NCI-H1417 treated with DMSO at 0.1 percent for 48 hours (cell line): ENCODE data around the gene ROBO2.

Experiments used
- DNase-seq: peaks from one replicate; lab custom pipeline; 2025; lab: John Stamatoyannopoulos, UW

ROBO2 gene

DNA sequence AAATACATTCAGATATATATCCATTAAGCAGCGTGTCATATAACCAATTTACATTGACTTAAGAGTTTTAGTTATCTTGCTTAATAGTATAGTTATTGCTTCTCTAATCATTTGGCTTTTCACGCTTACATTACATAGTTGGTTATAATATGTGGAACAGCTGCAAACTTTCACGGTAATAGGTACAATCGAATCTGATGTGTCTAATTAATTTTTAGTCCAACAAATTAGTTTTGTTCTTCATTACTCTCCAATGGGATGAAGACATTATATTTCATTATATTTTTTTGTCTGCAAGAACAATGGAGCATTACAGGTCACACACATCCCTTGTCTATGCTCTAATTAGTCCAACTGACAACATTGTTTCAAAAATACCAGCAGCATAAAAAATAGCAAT, 546.3 kb downstream of the ROBO2 start:
- DNase-seq: no peak

DNA sequence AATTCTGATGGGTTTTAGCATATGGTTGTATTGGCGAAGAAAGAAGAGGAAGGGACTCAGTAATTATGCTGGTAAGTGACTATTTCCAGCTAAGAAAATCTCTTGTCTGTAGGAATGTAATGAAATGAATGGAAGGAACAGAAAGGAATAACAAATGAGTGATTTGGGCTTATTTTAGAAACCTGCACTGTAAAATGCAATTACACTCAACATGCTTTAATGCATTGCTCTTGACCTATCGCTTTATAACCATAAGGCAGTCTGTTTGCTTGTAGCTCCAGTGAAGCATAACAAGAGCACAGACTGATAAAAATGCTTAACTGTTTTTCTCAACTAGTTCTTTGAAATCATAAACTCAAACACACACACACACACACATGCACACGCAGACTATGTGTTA, 549.0 kb downstream of the ROBO2 start:
- DNase-seq: no peak

DNA sequence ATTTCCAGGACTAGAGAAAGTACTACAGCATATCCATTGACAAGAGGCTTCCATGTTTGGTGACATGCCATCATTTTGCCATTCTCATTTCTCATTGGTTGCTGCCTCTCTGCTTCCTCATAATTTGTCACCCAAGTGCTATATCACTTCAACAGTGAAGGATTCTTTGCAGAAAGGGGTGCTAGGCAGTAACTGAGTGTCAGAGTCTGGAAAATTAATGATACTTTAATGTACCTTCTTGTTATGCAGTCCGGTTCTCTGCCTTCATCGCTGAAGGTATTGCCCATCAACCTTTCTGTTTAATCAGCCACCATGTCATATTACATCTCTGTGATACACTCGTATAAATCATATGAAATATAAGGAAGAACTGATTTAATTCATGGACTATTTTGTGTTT, 550.3 kb downstream of the ROBO2 start:
- no peak for DNase-seq

DNA sequence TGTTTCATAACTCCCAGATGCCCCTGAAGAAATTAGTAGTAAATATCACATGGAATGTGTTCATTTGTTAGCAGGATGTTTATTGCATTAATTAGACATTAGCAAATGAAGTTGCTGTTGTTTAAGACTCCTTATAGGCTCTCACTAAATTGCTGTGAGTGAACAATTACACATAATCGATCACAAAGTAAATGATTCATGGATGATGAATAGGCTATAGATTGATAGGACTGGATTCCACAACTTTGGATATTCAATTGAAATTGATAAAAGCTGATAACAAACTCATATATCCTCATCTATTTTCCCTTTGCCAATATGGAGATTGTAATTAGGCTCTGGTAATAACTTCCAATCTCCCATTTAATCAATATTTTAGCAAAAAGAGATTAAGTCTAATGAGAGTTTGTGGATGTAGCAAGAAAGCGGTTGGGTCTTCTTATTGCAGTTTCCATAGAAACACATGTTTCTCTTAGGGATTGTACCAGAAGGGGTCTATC, 555.5 kb downstream of the ROBO2 start:
- DNase-seq: no peak

DNA sequence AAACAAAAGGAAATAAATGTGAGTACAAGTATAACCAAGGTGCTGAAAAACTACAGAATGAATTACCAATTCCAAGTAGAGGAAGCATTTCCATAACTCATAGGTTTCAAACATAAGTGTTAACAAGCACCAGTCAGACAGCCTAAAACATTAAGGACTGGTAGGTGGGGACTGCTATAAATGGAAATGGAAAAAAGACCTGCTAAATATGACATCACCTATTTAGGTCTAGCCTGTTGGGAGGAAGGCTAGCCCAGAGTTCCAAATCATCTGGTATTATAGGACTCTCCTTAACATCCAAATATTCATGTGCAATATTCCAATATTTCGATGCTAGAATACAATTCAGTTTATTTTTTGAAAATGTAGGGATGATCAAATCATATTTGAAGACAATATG, 560.0 kb downstream of the ROBO2 start:
- no peak for DNase-seq

DNA sequence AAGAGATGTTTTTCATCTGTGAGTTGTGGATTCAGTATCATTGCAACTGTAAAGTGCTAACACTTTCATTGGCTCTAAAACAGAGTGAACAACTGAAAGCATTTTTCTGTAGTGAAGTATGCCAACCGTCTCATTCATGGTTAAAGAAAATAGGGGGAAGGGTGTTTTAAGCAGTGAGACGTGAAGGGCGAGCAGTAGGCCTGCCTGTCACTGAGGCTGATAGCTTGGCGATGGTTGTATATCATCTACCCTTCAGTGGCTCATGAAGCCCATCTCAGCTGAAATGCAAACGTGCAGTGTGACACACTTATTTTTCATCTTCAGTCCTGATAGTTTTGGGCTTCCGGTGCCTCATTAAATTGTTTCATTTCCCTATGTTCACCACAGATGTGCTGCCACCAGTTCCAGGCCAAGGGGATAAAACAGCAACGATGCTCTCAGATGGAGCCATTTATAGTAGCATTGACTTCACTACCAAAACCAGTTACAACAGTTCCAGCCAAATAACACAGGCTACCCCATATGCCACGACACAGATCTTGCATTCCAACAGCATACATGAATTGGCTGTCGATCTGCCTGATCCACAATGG, 562.0 kb downstream of the ROBO2 start:
- no peak for DNase-seq

DNA sequence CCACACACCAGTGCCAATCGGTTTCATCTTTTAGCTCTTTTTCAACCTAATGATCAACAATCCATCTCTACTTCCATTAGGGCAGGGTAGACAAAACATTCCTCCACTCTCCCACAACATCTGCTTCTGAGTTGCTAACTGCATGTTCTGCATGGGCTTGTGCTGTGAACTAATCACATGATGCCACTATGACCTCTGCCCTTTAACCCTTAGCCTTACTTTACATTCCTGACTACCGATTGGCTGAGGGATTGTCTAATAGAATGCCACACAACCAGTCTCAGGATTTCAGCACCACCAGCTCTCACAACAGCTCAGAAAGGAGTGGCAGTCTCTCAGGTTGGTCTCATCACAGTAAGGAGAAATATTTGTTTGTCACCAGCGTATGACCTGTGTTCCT, 562.8 kb downstream of the ROBO2 start:
- DNase-seq: no peak

DNA sequence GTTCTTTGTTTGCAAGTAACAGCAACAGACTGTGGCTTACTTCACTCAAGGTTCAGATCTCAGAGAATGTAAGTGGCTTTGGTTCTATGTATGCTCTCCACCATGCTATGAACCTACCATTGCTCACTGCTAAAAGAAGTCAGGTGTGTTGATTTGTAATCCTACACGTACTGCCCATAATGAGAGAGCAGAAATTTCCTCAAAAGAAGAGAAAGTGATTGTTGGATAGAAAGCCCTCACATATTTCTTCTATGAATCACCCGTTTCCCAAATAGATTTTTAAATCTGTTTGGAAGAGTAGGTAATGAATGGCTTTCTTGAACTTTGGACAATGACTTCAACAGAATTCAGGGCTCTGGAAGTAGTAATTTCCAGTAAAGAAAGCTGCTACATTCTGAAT, 565.4 kb downstream of the ROBO2 start:
- no peak for DNase-seq

DNA sequence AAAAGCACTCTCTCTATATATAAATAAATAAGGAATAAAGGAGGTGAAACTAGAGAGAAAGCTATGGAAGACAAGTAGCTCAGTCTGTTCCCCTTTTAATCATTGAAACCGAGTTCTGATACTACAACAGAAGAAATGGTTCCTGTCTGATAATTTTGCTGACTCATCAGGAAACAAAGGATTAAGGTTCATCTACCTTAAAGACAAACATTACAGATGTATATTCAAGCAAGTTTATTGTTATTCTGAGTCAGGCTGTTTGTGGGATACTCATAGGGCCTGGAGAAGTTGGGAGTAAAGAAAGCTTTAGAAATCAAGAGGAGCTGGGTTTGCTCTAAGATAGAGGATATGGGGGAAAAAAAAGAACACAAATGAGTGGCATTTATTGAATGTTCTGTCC, 566.0 kb downstream of the ROBO2 start:
- no peak for DNase-seq

DNA sequence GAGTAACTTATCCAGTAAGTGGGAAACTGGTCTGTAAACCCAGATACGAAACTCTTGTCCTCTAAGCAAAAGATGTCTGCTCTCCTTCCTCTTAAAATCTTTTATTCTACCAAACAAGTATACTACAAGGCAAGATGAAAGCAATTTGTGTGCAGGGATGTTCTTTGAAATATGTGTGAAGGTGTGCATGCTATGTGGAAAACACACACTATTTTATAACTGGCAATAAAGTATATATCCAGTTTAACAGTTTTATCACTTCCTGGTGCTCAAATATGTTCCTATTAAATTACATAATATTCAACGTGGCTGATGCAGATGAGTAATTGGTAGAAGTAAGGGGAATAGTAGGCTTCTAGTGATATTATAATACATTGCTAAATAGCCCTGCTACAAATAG, 566.5 kb downstream of the ROBO2 start:
- no peak for DNase-seq

DNA sequence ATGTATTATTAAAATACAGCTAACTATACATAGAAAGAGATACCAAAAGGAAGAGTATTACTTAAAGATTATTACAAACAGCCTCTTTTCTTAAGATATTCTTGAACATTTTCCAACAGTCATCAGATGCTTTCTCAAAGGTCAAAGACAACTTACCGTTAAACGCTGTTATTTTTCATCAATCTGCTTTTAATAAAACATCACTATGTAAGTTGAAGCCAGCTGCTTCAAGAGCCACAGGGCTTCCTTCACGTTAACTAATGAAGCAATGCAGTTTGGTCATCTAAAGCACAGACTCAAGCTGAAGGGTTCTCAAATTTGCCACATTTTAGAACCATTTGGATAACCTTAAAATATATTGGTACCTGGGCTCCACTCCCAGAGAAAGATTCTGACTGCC, 578.8 kb downstream of the ROBO2 start:
- no peak for DNase-seq

DNA sequence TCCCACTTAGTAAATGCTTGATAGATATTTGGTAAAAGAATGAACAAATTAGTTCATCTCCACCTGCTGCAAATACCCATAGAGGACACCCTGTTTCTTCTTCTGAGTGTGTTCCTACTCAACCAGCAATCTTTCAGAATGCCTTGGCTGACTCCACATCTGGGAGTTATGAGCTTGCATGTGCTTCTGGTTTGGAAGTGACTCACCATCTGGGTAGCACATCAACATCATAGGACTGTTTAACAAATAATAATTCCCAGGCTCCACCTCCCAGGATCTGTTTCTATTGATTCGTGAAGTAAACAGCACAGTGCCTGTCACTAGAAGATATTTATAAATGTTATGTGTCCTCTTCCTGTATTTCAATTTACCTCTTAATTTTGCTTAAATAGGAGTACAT, 580.1 kb downstream of the ROBO2 start:
- no peak for DNase-seq

DNA sequence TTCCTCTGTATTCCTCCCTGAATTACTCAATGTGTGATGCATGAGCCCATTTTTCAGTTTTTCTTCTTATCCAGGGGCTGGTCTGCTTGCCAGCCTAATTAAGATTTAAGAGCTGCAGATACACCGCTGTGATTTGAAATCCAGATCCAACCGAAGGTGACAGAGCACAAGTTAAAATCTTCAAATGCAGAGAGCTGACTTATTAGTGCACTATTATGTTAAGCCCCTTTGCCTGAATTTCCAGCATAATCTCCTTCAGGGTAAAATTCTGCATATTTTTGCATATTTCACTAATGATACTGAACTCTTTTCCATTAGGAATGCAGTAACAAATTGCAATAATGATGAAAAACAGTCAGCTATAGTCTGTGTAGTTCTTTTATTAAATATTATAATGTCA, 583.6 kb downstream of the ROBO2 start:
- DNase-seq: no peak

DNA sequence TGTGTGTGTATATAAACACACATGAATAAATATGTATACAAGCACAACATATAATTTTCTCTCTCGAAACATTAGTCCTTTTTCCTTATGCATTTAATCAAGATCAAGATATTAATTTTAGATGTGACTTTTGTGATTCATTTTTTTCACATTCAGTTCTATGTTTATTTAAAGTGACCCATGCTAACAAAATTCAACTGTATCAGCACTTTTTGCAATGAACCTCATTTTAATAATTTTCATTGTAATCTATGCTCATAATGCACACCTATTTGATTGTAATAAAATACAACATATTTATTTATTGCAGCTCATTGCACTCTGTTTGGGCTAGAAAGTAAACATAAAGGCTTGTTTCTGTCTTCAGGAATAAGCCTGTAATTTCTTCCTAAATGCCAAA, 586.3 kb downstream of the ROBO2 start:
- no peak for DNase-seq

DNA sequence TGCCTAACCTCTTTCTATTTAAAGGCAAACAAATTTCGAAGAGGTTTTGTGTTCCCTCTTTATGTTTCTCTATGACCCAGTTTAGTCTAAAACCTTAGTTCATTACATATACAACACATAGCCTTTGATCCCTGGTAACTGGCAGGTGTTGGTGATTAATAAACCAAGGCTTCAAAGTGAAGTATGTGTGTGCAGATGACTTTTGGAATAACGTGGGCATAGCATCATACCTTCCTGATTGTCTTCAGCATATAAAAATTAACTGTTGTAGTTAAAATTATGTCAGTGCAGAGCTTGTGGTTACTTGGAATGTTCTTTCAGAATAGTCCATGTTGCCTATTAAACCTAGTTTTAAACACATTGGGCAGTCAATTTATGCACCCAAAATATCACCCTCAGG, 608.3 kb downstream of the ROBO2 start:
- DNase-seq: no peak

DNA sequence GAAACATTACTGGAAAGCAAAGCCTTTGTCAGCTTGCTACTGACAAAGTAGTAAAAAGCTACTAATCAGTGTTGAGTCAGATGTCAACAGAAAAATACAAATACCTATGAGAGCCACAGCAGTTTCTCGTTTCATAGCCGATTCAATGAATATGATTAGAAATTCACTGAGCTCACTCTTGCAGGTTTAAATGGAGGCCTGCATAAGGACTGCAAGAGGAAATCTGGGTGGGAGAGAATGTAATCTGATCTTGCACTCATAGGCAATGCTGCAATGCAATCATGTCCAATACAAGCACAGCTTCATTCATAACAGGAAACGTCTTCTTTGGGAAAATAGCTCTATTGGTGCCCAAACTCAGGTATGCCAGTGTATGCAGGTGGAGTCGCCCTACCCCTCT, 608.8 kb downstream of the ROBO2 start:
- DNase-seq: no peak

DNA sequence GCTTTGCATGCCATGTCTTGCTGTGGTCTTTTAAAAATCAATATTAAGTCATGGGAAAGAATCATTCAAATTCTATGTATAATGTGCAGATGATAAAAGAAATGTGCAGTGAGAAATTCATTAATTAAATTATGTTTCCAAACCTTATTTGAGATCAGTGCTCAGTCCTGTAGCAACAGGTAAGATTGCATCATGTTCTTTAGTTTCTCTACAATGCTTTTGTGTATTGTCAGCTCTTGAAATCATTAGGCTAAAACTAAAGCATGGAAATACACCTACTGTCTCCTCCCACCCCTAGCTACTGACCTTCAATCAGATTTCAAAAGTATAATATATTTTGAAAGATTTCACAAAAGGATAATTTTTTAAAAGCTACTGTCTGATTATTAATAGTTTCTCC, 612.7 kb downstream of the ROBO2 start:
- no peak for DNase-seq

DNA sequence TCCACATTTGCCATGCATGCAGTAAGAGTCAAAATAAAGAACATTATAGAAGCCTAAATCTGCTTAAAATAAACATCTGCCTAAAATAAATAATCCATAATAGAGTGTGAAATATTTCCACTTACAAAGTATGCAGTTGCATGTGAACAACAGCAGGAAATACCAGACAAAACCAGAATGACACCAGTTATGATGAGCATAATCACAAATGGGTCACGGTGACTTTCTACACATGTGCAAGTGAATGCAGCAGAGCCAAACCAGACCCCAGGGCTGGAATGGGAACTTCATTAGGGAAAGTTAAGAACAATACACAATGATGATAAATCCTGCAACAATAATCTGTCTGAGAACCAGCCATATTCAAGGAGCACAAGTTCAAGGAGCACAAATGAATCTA, 615.5 kb downstream of the ROBO2 start:
- no peak for DNase-seq

DNA sequence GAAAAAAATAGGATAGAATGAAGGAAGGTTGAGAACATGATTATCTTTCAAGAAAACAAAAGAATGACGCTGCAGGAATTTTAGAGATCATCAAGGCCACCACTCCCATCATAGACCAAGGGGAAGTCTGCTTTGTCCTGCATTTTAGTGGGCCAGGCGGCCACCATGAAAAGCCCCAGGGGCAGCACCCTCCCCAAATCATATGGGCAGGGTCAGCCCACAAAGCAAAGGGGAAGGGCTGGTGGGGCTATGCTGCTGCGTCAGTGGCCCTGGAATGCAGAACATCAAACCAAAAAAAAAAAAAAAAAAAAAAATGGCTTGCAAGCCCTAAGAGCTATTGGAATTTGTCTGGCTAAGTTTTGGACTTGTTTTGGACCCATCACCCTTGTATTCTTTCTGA, 620.8 kb downstream of the ROBO2 start:
- no peak for DNase-seq

DNA sequence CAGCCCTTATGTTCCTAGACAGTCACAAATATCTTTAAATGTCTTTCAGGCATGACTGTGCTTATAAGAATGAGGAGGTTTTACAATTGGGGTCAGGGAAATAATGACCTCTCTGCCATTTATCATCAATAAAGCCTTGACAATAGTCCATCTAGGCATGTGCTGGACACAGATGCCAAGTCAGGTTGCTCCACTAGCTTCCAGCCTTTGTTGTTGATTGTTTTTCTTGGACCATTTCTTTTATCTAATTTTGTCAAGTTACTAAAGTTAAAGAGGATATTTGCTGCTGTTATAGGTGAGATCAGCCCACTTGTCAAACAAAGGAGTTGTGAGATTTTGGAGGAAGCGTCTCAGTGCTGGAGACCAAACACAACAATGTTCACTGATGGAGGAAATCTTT, 628.0 kb downstream of the ROBO2 start:
- DNase-seq: no peak

DNA sequence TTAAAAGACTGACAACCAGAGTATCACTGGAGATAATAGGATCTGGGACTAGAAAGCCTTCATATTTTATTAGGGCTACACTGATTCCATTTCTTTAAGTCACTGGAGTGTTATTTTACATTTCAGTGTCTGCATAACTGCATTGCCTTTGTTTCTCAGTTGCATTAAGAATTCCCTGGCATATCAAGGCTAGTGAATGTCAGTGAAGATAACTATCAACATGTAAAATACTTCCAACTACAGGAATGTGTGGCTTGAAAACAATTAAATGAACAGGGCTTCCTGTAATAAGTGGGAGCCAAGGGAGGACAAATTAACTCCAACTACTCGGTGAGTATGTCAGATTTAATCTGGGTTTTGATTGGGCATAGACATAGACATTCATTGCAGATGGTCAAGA, 628.5 kb downstream of the ROBO2 start:
- DNase-seq: no peak

DNA sequence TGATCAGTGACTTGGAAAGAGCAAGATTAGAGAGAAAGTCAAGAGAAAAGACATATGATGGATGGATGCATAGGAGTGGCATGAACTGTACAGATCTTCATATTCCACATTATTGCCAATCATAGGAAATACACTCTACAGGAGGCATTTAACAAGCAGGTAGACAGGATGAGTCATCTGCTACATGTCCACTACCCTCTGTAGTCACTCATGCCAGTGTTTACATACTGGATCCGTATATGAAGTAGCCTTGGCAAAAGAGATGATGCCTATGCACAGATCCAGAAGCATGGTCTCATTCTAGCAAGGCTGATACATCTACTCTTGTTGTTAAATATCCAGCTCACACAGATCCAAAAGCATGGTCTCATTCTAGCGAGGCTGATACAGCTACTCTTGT, 632.1 kb downstream of the ROBO2 start:
- DNase-seq: no peak

DNA sequence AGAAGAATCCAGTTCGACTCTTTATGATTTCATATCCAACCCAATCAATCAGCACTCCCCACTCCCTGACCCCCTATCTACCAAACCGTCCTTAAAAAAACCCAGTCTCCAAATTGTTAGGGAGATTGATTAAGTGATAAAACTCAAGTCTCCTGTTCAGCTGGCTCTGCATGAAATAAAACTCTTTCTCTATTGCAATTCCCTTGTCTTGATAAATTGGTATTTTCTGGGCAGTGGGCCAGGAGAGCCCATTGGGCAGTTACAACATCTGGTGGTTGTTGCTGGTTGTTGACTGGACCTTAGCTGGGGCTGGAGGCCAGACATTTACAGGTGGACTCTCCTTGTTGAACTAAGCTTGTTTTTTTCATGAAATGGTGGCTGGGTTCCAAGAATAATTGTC, 642.3 kb downstream of the ROBO2 start:
- no peak for DNase-seq

DNA sequence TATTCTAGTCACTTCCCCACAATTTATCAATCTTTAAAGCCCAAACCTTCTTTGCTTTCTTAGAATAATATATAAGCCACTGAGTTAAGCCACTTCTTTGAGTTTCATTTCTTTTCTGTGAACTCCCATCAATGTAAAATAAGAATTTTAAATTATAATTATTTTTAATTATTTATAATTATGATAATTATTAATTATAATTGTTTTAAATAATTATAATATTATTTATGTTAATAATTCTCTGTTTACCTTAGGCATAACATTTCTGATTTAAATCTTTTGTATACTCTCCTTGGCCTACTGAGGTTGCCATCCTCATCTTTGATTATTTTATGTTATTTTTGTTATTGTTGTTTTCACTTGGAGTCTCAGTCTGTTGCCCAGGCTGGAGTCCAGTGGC, 644.2 kb downstream of the ROBO2 start:
- no peak for DNase-seq

DNA sequence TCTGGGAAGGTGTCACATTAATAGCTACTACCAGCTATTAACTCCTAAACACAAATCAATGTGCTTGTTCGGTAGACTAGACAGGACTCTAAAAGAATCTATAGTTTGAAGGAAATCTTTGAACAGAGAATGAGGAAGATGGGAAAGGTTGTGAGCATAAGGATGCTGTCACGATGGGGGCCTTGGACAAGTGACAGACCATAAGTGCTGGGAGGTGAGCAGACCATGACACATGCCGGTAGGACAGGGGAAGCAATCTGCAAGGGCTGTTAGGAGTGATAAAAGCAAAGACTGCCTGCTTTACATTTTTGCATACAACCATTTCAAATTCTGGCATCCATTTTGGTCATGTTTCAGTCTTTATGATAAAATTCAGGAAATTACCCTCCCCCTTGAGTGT, 645.8 kb downstream of the ROBO2 start:
- no peak for DNase-seq
